Suprapubic skin (tissue), 3 donors: ENCODE measurements around the gene CTNNA2.

Experiments
- POLR2A ChIP-seq, 2 donors: fragments of 450-650 bp; IDR thresholded peaks; one replicate each; pipeline ENCODE4 v1.6.1; 2017; ENCODE audit warnings: antibody characterized with exemption in 2 of 2, mild to moderate bottlenecking in 2 of 2, moderate library complexity in 2 of 2
- TF ChIP-seq, protein P1 (sequence below), 2 donors: fragments of 200-600 bp in 1 of 2; fragments of 450-650 bp in 1 of 2; sonication (generic) in 1 of 2; IDR thresholded peaks; one replicate each; pipeline ENCODE4 v1.5.1; 2016 to 2019; ENCODE audit warnings: antibody characterized with exemption in 2 of 2, mild to moderate bottlenecking in 1 of 2, moderate library complexity in 1 of 2

DNA sequence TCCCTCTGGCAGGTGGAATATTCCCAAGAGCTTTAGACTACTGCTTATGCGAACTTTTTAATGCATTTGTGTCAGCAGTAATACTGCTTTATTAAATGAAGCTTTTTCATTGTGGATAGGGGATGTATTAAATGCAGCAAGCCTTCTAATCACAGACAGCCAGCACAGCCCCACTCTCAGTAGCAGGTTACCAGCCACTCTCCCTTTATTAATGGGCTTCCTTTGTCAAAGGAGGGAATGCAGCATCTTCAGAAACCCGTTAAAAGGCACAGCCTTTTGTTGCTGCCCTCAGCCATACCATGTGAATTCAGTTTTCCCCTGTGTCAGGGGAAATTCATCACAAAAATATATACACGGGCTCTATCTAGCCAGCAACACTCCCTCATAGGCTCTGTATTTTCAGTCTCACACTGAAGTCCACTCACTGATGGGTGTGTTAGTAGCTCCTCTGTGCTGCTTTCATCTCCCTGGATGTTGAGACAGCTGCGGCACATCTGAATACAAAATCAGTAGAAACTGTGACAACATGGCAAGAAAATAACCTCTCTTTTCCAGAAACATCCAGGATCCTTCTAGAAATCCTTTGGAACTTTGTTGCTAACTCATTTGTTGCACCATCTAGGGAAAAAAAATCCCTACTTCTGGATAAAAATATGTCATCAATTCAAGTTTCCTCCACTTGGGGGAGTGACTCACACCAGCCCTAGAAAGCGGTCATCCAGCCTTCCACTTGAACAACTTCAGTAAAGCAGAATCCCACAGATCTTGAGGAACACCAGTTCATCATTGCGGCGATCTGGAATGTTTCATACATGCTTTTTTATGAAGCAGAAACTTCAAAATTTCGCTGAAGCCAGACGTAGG, 743.3 kb downstream of the CTNNA2 start:
- TF ChIP-seq, protein P1, sequence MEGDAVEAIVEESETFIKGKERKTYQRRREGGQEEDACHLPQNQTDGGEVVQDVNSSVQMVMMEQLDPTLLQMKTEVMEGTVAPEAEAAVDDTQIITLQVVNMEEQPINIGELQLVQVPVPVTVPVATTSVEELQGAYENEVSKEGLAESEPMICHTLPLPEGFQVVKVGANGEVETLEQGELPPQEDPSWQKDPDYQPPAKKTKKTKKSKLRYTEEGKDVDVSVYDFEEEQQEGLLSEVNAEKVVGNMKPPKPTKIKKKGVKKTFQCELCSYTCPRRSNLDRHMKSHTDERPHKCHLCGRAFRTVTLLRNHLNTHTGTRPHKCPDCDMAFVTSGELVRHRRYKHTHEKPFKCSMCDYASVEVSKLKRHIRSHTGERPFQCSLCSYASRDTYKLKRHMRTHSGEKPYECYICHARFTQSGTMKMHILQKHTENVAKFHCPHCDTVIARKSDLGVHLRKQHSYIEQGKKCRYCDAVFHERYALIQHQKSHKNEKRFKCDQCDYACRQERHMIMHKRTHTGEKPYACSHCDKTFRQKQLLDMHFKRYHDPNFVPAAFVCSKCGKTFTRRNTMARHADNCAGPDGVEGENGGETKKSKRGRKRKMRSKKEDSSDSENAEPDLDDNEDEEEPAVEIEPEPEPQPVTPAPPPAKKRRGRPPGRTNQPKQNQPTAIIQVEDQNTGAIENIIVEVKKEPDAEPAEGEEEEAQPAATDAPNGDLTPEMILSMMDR (IDR thresholded peaks at IDR 0.05), result no peak
- TF ChIP-seq POLR2A (IDR thresholded peaks at IDR 0.05), result no peak
